ENCODE data around the gene CTDSPL.
A peak's percentile ranks its signal among the peaks of the same experiment; 100 is the strongest.

CTDSPL gene

DNA sequence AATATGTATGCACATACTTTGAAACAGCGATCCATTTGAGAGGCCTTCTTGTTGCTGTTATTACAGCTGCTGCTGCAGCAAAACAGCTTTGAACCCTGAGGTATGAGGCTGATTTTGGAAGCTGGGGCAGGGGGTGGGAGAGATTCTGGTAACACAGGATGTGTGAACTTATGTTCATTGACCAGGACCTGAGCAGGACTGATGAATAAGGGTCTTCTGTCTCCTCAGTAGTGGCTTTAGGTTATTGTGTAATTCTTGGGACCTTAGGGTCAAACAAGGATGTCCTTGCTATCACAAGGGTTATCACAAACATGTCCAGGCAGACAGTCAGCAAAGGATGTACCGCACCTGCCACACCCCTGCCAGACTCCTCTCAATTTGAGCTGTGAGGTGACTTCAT is 41.6 kb downstream of the CTDSPL start:
- TF ChIP-seq, protein P1, sequence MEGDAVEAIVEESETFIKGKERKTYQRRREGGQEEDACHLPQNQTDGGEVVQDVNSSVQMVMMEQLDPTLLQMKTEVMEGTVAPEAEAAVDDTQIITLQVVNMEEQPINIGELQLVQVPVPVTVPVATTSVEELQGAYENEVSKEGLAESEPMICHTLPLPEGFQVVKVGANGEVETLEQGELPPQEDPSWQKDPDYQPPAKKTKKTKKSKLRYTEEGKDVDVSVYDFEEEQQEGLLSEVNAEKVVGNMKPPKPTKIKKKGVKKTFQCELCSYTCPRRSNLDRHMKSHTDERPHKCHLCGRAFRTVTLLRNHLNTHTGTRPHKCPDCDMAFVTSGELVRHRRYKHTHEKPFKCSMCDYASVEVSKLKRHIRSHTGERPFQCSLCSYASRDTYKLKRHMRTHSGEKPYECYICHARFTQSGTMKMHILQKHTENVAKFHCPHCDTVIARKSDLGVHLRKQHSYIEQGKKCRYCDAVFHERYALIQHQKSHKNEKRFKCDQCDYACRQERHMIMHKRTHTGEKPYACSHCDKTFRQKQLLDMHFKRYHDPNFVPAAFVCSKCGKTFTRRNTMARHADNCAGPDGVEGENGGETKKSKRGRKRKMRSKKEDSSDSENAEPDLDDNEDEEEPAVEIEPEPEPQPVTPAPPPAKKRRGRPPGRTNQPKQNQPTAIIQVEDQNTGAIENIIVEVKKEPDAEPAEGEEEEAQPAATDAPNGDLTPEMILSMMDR (IDR thresholded peaks at IDR 0.05; ENCODE audit: low read depth, low read length, missing control alignments) = no peak
- DNase-seq (ENCODE audit: extremely low read depth, low read depth) = no peak
- H3K4me3 ChIP-seq (replicated peaks; ENCODE audit: low read depth, low read length) = no peak overlapping the region

DNA sequence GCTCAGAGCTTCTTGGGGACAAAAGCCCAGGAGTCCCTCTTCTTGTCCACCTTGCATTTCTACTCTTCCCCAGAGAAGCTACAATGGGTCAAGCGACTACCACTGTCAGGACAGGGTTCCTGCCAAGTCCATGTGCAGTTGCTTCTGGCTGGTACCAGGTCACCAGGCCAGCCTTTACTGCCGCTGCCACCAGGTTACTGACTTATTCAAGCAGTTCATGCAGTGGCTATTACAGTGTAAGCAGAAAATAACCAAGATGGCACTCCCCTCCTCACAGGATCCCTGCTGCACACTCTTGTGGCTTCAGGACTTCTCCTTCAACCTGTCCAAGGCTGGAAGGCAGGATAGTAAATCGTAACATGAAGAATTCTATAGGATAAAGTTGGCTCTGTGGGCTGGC is 42.1 kb downstream of the CTDSPL start:
- no peak overlapping the region for H3K4me3 ChIP-seq (replicated peaks; ENCODE audit: low read depth, low read length)

DNA sequence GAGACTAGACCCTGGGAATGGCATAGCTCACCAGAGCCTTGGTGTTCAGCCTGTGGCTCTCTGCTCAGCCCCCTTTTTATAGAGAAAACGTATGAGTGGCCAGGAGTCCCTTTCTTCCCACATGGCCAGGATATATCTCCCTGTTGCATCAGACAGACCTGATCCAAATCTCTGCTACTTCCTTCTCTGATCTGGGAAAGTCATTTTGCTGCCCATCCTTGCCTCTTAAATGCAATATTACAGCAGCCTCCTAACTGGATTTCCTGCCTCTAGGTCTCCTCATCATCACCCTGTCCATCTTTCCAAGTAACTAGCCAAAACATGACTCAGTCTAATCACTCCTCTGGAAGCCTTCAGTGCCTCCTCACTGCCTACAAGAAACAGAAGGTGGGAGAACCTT is 42.9 kb downstream of the CTDSPL start:
- TF ChIP-seq, protein P1 (IDR thresholded peaks at IDR 0.05; ENCODE audit: low read depth, low read length, missing control alignments) = no peak
- H3K4me3 ChIP-seq (replicated peaks; ENCODE audit: low read depth, low read length) = no peak overlapping the region
- no peak for DNase-seq (ENCODE audit: extremely low read depth, low read depth)

More for the DNA sequence above, 42.1 kb downstream of the CTDSPL start:
- TF ChIP-seq, protein P1 (IDR thresholded peaks at IDR 0.05; ENCODE audit: low read depth, low read length, missing control alignments) = no peak
- DNase-seq (ENCODE audit: extremely low read depth, low read depth) = no peak

GRCh38 chr3:37905346-37905745 is 43.7 kb downstream of the CTDSPL start:
- DNase-seq (ENCODE audit: extremely low read depth, low read depth) = no peak
- TF ChIP-seq, protein P1 (IDR thresholded peaks at IDR 0.05; ENCODE audit: low read depth, low read length, missing control alignments) = no peak
- no peak overlapping the region for H3K4me3 ChIP-seq (replicated peaks; ENCODE audit: low read depth, low read length)

- TF ChIP-seq, protein P1 (IDR thresholded peaks at IDR 0.05; ENCODE audit: low read depth, low read length, missing control alignments) = no peak
- DNase-seq (ENCODE audit: extremely low read depth, low read depth) = peak; percentile 39
Measured at GRCh38 chr3:37905987-37906674, 44.5 kb downstream of the CTDSPL start.

GRCh38 chr3:37906734-37907282 is 45.1 kb downstream of the CTDSPL start:
- TF ChIP-seq, protein P1 (IDR thresholded peaks at IDR 0.05; ENCODE audit: low read depth, low read length, missing control alignments) = no peak
- H3K4me3 ChIP-seq (replicated peaks; ENCODE audit: low read depth, low read length) = no peak overlapping the region
- no peak for DNase-seq (ENCODE audit: extremely low read depth, low read depth)

More at GRCh38 chr3:37905987-37906674, 44.5 kb downstream of the CTDSPL start:
- H3K4me3 ChIP-seq (replicated peaks; ENCODE audit: low read depth, low read length) = no peak overlapping the region

All from HFF-Myc (cell line).